H1 (cell line): ENCODE data around the gene PRRC2A. TPM values are rescaled to one million over a fixed set of nuclear protein-coding genes. Genes with fewer than 3 reads are reported as not detected.

ENCODE experiments used
- CTCF ChIA-PET: fragments of 300-600 bp; sonication (Branson Sonifier 250); formaldehyde crosslinking; loops from one replicate; lab custom pipeline; 2021; ENCODE audit not compliant: partially characterized antibody; lab: Charles Lee
- POLR2A ChIA-PET: fragments of 300-600 bp; sonication (Branson Sonifier 250); formaldehyde crosslinking; loops from one replicate; lab custom pipeline; 2021; ENCODE audit warnings: inconsistent platforms; ENCODE audit not compliant: partially characterized antibody; lab: Charles Lee
- DNase-seq, 2 experiments: peaks; one replicate each; pipeline versions ENCODE4 v3.0.0 to v3.0.0-alpha.2; 2010 to 2022; ENCODE audit warnings: low spot score in 2 of 2, low read depth in 1 of 2, mixed read lengths in 1 of 2
- FAIRE-seq: peaks from 2 replicates; lab custom pipeline; 2011; peaks lifted over from hg19 to GRCh38; lab: Jason Lieb, UNC
- H2AFZ ChIP-seq: 2 replicates; pipeline ENCODE4 v1.8.1; 2012; ENCODE audit warnings: low read length, inconsistent platforms
- H2AK5ac ChIP-seq: 2 replicates; pipeline ENCODE4 v1.6.1; 2013; ENCODE audit warnings: low read depth, low read length
- H2BK120ac ChIP-seq: replicated peaks from 2 replicates; pipeline ENCODE3; 2013; ENCODE audit warnings: low read depth, low read length, inconsistent platforms
- H2BK12ac ChIP-seq: 2 replicates; pipeline ENCODE4 v1.6.1; 2013; ENCODE audit warnings: low read depth, low read length
- H2BK15ac ChIP-seq: 2 replicates; pipeline ENCODE4 v1.6.1; 2013; ENCODE audit warnings: low read length
- H2BK20ac ChIP-seq: 2 replicates; pipeline ENCODE4 v1.6.1; 2013; ENCODE audit warnings: low read length
- H2BK5ac ChIP-seq: 2 replicates; pipeline ENCODE4 v1.6.1; 2013; ENCODE audit warnings: low read depth, low read length
- H3K14ac ChIP-seq: 2 replicates; pipeline ENCODE4 v1.6.1; 2013; ENCODE audit warnings: inconsistent platforms; ENCODE audit not compliant: insufficient read length
- H3K18ac ChIP-seq: 2 replicates; pipeline ENCODE4 v1.6.1; 2013; ENCODE audit warnings: low read length; ENCODE audit errors: extremely low read depth
- H3K23ac ChIP-seq: 2 replicates; pipeline ENCODE4 v1.6.1; 2013; ENCODE audit warnings: inconsistent platforms; ENCODE audit not compliant: insufficient read length
- H3K23me2 ChIP-seq: 2 replicates; pipeline ENCODE4 v1.6.1; 2013; ENCODE audit warnings: low read depth, low read length
- H3K27ac ChIP-seq: 2 replicates; pipeline ENCODE4 v1.6.1; 2011; ENCODE audit warnings: low read depth, low read length, inconsistent platforms
- H3K27me3 ChIP-seq, 4 experiments: replicated peaks in 1 of 4; 1 replicate in 1 of 4; 2 replicates in 3 of 4; pipeline versions ENCODE4 v1.6.1 to v1.8.1; 2011 to 2013; ENCODE audit warnings: low read length in 3 of 4, mild to moderate bottlenecking in 3 of 4, inconsistent platforms in 2 of 4, mixed read lengths in 2 of 4, moderate library complexity in 1 of 4; ENCODE audit not compliant: control insufficient read depth in 3 of 4, insufficient read depth in 3 of 4; ENCODE audit errors: extremely low read depth in 1 of 4
- H3K36me3 ChIP-seq, 4 experiments: 2 replicates each; pipeline versions ENCODE4 v1.6.1 to v1.8.1; 2011 to 2013; ENCODE audit warnings: mild to moderate bottlenecking in 4 of 4, low read length in 3 of 4, moderate library complexity in 2 of 4, control low read depth in 1 of 4, inconsistent platforms in 1 of 4; ENCODE audit not compliant: insufficient read depth in 4 of 4, control insufficient read depth in 2 of 4
- H3K4ac ChIP-seq: replicated peaks from 2 replicates; pipeline ENCODE3; 2013; ENCODE audit warnings: low read length, low read depth, mixed read lengths, inconsistent platforms; ENCODE audit not compliant: insufficient read length
- H3K4me1 ChIP-seq, 4 experiments: replicated peaks in 1 of 4; 1 replicate in 1 of 4; 2 replicates in 3 of 4; pipeline versions ENCODE4 v1.6.1 to v1.8.1; 2011 to 2013; ENCODE audit warnings: low read length in 3 of 4, inconsistent platforms in 2 of 4, mixed read lengths in 1 of 4; ENCODE audit not compliant: insufficient read depth in 4 of 4, control insufficient read depth in 3 of 4
- H3K4me2 ChIP-seq, 2 experiments: 2 replicates each; pipeline versions ENCODE4 v1.6.1 to v1.8.1; 2011 to 2013; ENCODE audit warnings: low read depth in 2 of 2, low read length in 2 of 2, control low read depth in 1 of 2, inconsistent platforms in 1 of 2, mild to moderate bottlenecking in 1 of 2; ENCODE audit not compliant: insufficient read depth in 1 of 2
- H3K4me3 ChIP-seq, 4 experiments: fragments of 200-600, 300-600 bp in 1 of 4; sonication (generic), shearing (Covaris generic), sonication (Bioruptor Twin) in 1 of 4; 2 replicates each; pipeline versions ENCODE4 v1.5.1 to v1.8.1; 2011 to 2016; ENCODE audit warnings: low read length in 4 of 4, low read depth in 3 of 4, control low read depth in 2 of 4, inconsistent platforms in 2 of 4, mild to moderate bottlenecking in 2 of 4, mixed read lengths in 1 of 4, moderate library complexity in 1 of 4; ENCODE audit not compliant: insufficient read depth in 2 of 4; ENCODE audit errors: extremely low read depth in 1 of 4
- H3K56ac ChIP-seq: replicated peaks from 2 replicates; pipeline ENCODE3; 2013; ENCODE audit warnings: low read depth, mild to moderate bottlenecking, mixed read lengths, low read length, inconsistent platforms; ENCODE audit not compliant: insufficient read length
- H3K79me1 ChIP-seq: 2 replicates; pipeline ENCODE4 v1.6.1; 2013; ENCODE audit warnings: low read depth, low read length, control low read depth
- H3K79me2 ChIP-seq, 2 experiments: 2 replicates each; pipeline versions ENCODE4 v1.6.1 to v1.8.1; 2012 to 2013; ENCODE audit warnings: low read length in 2 of 2, mild to moderate bottlenecking in 2 of 2, inconsistent platforms in 1 of 2; ENCODE audit not compliant: insufficient read depth in 2 of 2, control insufficient read depth in 1 of 2
- H3K9ac ChIP-seq, 4 experiments: replicated peaks in 1 of 4; 1 replicate in 1 of 4; 2 replicates in 3 of 4; pipeline versions ENCODE4 v1.6.1 to v1.8.1; 2011 to 2013; ENCODE audit warnings: low read depth in 3 of 4, low read length in 3 of 4, control low read depth in 2 of 4, mild to moderate bottlenecking in 2 of 4, moderate library complexity in 2 of 4, inconsistent platforms in 1 of 4; ENCODE audit errors: extremely low read depth in 1 of 4
- H3K9me3 ChIP-seq, 2 experiments: 2 replicates each; pipeline versions ENCODE4 v1.6.1 to v1.8.1; 2012 to 2013; ENCODE audit warnings: mild to moderate bottlenecking in 2 of 2, moderate library complexity in 2 of 2, control low read depth in 1 of 2, inconsistent platforms in 1 of 2, low read depth in 1 of 2, low read length in 1 of 2, mixed read lengths in 1 of 2; ENCODE audit not compliant: insufficient read depth in 2 of 2
- H4K20me1 ChIP-seq, 2 experiments: replicated peaks in 1 of 2; 2 replicates each; pipeline versions ENCODE3 to v1.8.1; 2011 to 2013; ENCODE audit warnings: inconsistent platforms in 2 of 2, low read length in 2 of 2, mild to moderate bottlenecking in 1 of 2; ENCODE audit not compliant: insufficient read depth in 2 of 2, control insufficient read depth in 1 of 2
- H4K5ac ChIP-seq: 2 replicates; pipeline ENCODE4 v1.6.1; 2013; ENCODE audit warnings: low read length, low read depth, mixed read lengths, inconsistent platforms; ENCODE audit not compliant: insufficient read length
- H4K8ac ChIP-seq: 2 replicates; pipeline ENCODE4 v1.8.0; 2013; ENCODE audit warnings: mild to moderate bottlenecking, moderate library complexity, low read length, inconsistent platforms; ENCODE audit not compliant: insufficient read depth; ENCODE audit errors: extremely low read depth
- H4K91ac ChIP-seq: replicated peaks from 2 replicates; pipeline ENCODE3; 2013; ENCODE audit warnings: low read length, mixed read lengths, inconsistent platforms; ENCODE audit not compliant: insufficient read length
- CHD1 ChIP-seq: IDR thresholded peaks from 2 replicates; pipeline ENCODE4 v1.6.1; 2012; ENCODE audit warnings: low read depth, low read length, improper control_type of control experiment
- KDM5A ChIP-seq: fragments of 200-600 bp; IDR thresholded peaks from 2 replicates; pipeline ENCODE4 v1.7.1; 2012; ENCODE audit warnings: mild to moderate bottlenecking, low read length, inconsistent platforms, mixed read lengths
- RAD21 ChIP-seq, 2 experiments: IDR thresholded peaks in 1 of 2; conservative IDR thresholded peaks in 1 of 2; 2 replicates each; pipeline ENCODE4 v1.6.1; 2011; ENCODE audit warnings: low read depth in 2 of 2, low read length in 2 of 2, improper control_type of control experiment in 1 of 2, inconsistent platforms in 1 of 2, mild to moderate bottlenecking in 1 of 2, moderate library complexity in 1 of 2
- SP1 ChIP-seq: IDR thresholded peaks from 2 replicates; pipeline ENCODE4 v1.6.1; 2011; ENCODE audit warnings: low read depth, low read length
- TBP ChIP-seq: IDR thresholded peaks from 2 replicates; pipeline ENCODE4 v1.6.1; 2011; ENCODE audit warnings: low read depth, low read length, improper control_type of control experiment
- WGBS, 2 experiments: shearing (Covaris generic) in 1 of 2; methylation state at CpG; one replicate each; pipeline versions ENCODE4 v1.1.6 to v1.1.7; 2013 to 2015; ENCODE audit warnings: low lambda C conversion rate in 2 of 2, mixed read lengths in 2 of 2, inconsistent platforms in 1 of 2, low coverage in 1 of 2, missing lambda C conversion rate in 1 of 2; ENCODE audit not compliant: insufficient replicate concordance in 2 of 2, insufficient coverage in 1 of 2, insufficient read length in 1 of 2; ENCODE audit errors: extremely low coverage in 1 of 2, missing lambda C conversion rate in 1 of 2; 5-methylcytosine and 5-hydroxymethylcytosine counted together
- polyA plus RNA-seq, 7 experiments: library from polyadenylated mRNA; depleted of rRNA in 3 of 7; stranded (reverse) in 5 of 7; unstranded in 2 of 7; fragments of >200 nt in 5 of 7; fragments of 200-250 nt in 2 of 7; gene quantifications; 1 replicate in 5 of 7; 2 replicates in 1 of 7; 4 replicates in 1 of 7; pipeline versions ENCODE4 v1.2.1 to v1.2.3, GENCODE V29; 2011 to 2013; ENCODE audit warnings: missing spikeins in 2 of 7, mixed read lengths in 2 of 7
- total RNA-seq: library from RNA; stranded (reverse); fragmentation: NEBNext Ultra II Directional; extraction: Animal tissue kit (Norgen Biotek cat#: 25700); gene quantifications from 2 replicates; pipeline ENCODE4 v1.2.1, GENCODE V29; 2021
- TF ChIP-seq, protein P1 (sequence below): IDR thresholded peaks from 2 replicates; pipeline ENCODE4 v1.6.1; 2012; ENCODE audit warnings: low read length, inconsistent platforms
- TF ChIP-seq, protein P2 (sequence below): IDR thresholded peaks from 2 replicates; pipeline ENCODE4 v1.6.1; 2011; ENCODE audit warnings: low read depth, mild to moderate bottlenecking, low read length; ENCODE audit not compliant: insufficient read depth

PRRC2A gene
- total and polyA plus RNA-seq, 2 of the 8 experiments (the other 6 are each of a cell fraction or from before 2014, with no cell fraction given) = 118 to 300 TPM

DNA sequence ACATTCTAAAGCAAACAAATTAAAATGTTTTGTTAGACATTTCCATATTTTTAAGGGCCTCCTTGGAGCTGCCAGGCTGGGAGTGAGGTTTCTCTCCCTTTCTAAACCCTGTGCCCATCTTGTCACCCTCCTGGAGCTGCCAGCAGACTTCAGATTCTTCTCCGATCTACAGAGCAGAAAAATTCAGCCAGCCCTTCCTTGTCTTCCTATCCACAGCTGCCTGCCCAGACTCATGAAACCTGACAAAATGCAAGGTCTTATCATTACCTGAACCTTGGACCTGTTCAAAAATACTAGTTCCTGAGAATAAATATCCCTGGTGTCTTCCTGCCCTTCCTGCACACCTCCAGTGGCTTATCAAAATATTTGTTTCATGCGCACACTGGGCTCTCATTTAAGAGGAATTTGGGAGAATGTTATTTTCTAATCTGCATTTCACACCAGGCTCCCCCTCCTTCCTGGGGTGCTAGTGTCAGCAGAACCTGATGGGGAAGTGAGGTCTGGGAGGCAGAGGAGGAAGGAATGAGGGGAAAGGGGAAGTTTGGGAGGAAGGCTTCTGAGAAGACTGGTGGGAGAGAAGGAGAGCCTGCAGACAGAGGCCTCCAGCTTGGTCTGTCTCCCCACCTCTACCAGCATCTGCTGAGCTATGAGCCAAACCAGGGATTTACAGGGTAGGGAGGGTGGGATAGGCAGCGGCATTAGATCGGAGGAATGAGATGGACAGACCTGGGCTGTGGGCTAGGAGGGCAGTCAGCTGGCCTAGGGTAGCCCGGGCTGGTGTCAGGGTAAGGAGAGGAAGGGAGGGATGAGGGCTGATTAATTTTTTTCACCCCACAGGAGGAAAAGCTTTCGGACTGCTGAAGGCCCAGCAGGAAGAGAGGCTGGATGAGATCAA lies 5.6 kb upstream of the PRRC2A start, which contains the start of gene AIF1:
AIF1 (plus strand) TSS at position 551 of the 895 bp plus-strand sequence; CDS start at position 647, 96 bp downstream.
- H4K8ac ChIP-seq = 0 out of 2 replicates have a peak within 1 kb of the TSS, but pooled peaks have one; percentile 58
- H3K23ac ChIP-seq = no peak within 1 kb of the TSS
- FAIRE-seq (no peak), DNase-seq (no peak)
- 79% methylated on average over 6 of the region's 6 CpGs; no CpG with 5 or more reads in 1 of the 2 experiments for WGBS, 2 experiments
- no peaks in the 10 kb centered on the region for H4K20me1 ChIP-seq
- H3K79me2 ChIP-seq = no peaks in the 10 kb centered on the region
- no peaks in the 10 kb centered on the region for H3K79me1 ChIP-seq
- H3K4me3 ChIP-seq = no peak within 1 kb of the TSS; a peak in 2 of 8 replicates
- H2BK20ac ChIP-seq = 0 out of 2 replicates have a peak within 1 kb of the TSS, but pooled peaks have one; percentile 72
- peak within 1 kb of the TSS; percentile 66; the same call in 1 of the 2 replicates for H2BK5ac ChIP-seq
- H2AFZ ChIP-seq = peak within 1 kb of the TSS; percentile 17
- H3K9ac ChIP-seq = no peak within 1 kb of the TSS
- peaks cover 4% of the 10 kb centered on the region; the same call in 1 of the 2 replicates for H3K23me2 ChIP-seq
- H4K91ac ChIP-seq = no peak within 1 kb of the TSS
- H2BK15ac ChIP-seq = peak within 1 kb of the TSS; percentile 98; the same call in 1 of the 2 replicates
- peak within 1 kb of the TSS; percentile 87; the same call in 1 of the 2 replicates for H2BK12ac ChIP-seq
- no peak within 1 kb of the TSS for H3K27ac ChIP-seq
- no peaks in the 10 kb centered on the region for H3K9me3 ChIP-seq
- H4K5ac ChIP-seq = no peak within 1 kb of the TSS
- peak within 1 kb of the TSS; percentile 94; the same call in 1 of the 2 replicates for H2AK5ac ChIP-seq
- H3K4ac ChIP-seq = peak within 1 kb of the TSS; percentile 44
- H3K27me3 ChIP-seq = no peaks in the 10 kb centered on the region
- H3K4me2 ChIP-seq = peak within 1 kb of the TSS in 1 of 2 experiments; percentile 24; a peak in 1 of 4 replicates
- CTCF ChIA-PET = interaction anchor here (0.7 to 4.5 kb wide), 8 partner anchors 9 to 118 kb away, joined by 3 to 45 read pairs (median 6); partner anchors contain the start of gene ATP6V1G2
- H3K36me3 ChIP-seq = no peaks in the 10 kb centered on the region
- no peak within 1 kb of the TSS for H3K56ac ChIP-seq
- POLR2A ChIA-PET = interaction anchor here (0.5 to 34.9 kb wide), 11 partner anchors 11 to 284 kb away, joined by 3 to 883 read pairs (median 3); partner anchors contain the start of genes APOM, ATP6V1G2, BAG6 and C6orf47
- peak within 1 kb of the TSS; percentile 48; the same call in 1 of the 2 replicates for H3K18ac ChIP-seq
- peaks cover 2 to 12% (median 6%) of the 10 kb centered on the region in 4 experiments; a peak in 6 of 7 replicates for H3K4me1 ChIP-seq
- H3K14ac ChIP-seq = no peak within 1 kb of the TSS
- H2BK120ac ChIP-seq = no peak within 1 kb of the TSS
- TF ChIP-seq RAD21 (IDR thresholded peaks at IDR 0.05 in 1 of 2, conservative IDR thresholded peaks at IDR 0.05 in 1 of 2; ENCODE audit: low read depth in 2 of 2, low read length in 2 of 2) (no peak), CHD1 (no peak), SP1 (no peak), KDM5A (no peak), TBP (no peak)
- TF ChIP-seq, protein P1, sequence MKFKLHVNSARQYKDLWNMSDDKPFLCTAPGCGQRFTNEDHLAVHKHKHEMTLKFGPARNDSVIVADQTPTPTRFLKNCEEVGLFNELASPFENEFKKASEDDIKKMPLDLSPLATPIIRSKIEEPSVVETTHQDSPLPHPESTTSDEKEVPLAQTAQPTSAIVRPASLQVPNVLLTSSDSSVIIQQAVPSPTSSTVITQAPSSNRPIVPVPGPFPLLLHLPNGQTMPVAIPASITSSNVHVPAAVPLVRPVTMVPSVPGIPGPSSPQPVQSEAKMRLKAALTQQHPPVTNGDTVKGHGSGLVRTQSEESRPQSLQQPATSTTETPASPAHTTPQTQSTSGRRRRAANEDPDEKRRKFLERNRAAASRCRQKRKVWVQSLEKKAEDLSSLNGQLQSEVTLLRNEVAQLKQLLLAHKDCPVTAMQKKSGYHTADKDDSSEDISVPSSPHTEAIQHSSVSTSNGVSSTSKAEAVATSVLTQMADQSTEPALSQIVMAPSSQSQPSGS = no peak
- TF ChIP-seq, protein P2, sequence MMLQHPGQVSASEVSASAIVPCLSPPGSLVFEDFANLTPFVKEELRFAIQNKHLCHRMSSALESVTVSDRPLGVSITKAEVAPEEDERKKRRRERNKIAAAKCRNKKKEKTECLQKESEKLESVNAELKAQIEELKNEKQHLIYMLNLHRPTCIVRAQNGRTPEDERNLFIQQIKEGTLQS = no peak
